NT2/D1 (cell line): ENCODE measurements around the gene COL4A3.
"Not testable (repeated sequence)": the region's sequence is repeated elsewhere in the genome, so short reads cannot be mapped to it uniquely, and the experiment has no call there.

Experiments used
- DNase-seq: peaks from one replicate; pipeline ENCODE4 v3.0.0-alpha.2; 2011; ENCODE audit warnings: low read depth, low spot score
- H3K27me3 ChIP-seq: 2 replicates; pipeline ENCODE4 v1.6.0; 2011; ENCODE audit warnings: mild to moderate bottlenecking; ENCODE audit not compliant: insufficient read length, insufficient read depth
- H3K36me3 ChIP-seq: 2 replicates; pipeline ENCODE4 v1.6.1; 2011; ENCODE audit warnings: mild to moderate bottlenecking, low read length, mixed read lengths; ENCODE audit not compliant: insufficient read depth, insufficient read length
- H3K4me1 ChIP-seq: 2 replicates; pipeline ENCODE4 v1.5.1; 2011; ENCODE audit not compliant: insufficient read depth, insufficient read length
- H3K4me3 ChIP-seq: 2 replicates; pipeline ENCODE4 v1.5.1; 2011; ENCODE audit warnings: low read depth; ENCODE audit not compliant: insufficient read length
- H3K9ac ChIP-seq: 2 replicates; pipeline ENCODE4 v1.6.0; 2011; ENCODE audit warnings: low read depth; ENCODE audit not compliant: insufficient read length
- H3K9me3 ChIP-seq: 2 replicates; pipeline ENCODE4 v1.5.1; 2011; ENCODE audit warnings: mild to moderate bottlenecking, low read length; ENCODE audit not compliant: insufficient read depth
- SUZ12 ChIP-seq: IDR thresholded peaks from 2 replicates; pipeline ENCODE4 v1.6.1; 2011; ENCODE audit not compliant: insufficient read length, insufficient read depth; ENCODE audit errors: extremely low read depth
- YY1 ChIP-seq: IDR thresholded peaks from 2 replicates; pipeline ENCODE4 v1.6.1; 2011; ENCODE audit not compliant: insufficient read length, insufficient read depth
- ZNF274 ChIP-seq: IDR thresholded peaks from 2 replicates; pipeline ENCODE4 v1.6.1; 2011; ENCODE audit warnings: mild to moderate bottlenecking, low read depth, low read length

The COL4A3 gene

GRCh38 chr2:227206406-227206805 lies 42.0 kb downstream of the COL4A3 start:
- TF ChIP-seq SUZ12 = no peak
- TF ChIP-seq YY1 = no peak
- TF ChIP-seq ZNF274 = no peak
- DNase-seq = no peak
- H3K9me3 ChIP-seq = peaks cover 4% of the 10 kb centered on the region; the same call in 1 of the 2 replicates

DNA sequence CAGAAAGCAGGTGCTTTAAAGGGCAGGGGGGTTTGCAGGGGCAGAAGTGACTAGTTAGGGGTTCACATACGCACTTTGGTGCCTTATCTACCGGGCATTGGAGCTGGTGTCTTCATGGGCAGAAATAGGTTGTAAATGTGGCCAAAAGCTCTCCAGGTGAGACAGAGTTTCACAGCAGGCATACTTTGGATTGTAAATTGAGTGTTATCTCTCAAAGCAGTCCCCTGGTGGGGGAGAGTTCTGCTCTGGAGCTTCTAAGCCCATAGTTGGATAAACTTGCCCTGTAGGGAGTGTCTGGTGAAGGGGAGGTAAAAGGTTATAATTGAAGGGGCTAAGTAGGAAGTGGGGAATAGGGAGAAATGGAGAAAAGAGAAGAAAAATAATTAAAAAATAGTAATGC lies 43.1 kb downstream of the COL4A3 start:
- no peak for DNase-seq
- Histone ChIP-seq H3K36me3 (no peaks in the 10 kb centered on the region), H3K9ac (no peak overlapping the region), H3K9me3 (peaks cover 4% of the 10 kb centered on the region; the same call in 1 of the 2 replicates), H3K4me3 (no peak overlapping the region), H3K27me3 (peaks cover 22% of the 10 kb centered on the region), H3K4me1 (no peaks in the 10 kb centered on the region)
- TF ChIP-seq ZNF274 (no peak), SUZ12 (no peak), YY1 (no peak)

More at GRCh38 chr2:227206406-227206805, 42.0 kb downstream of the COL4A3 start:
- H3K27me3 ChIP-seq = peaks cover 22% of the 10 kb centered on the region
- H3K36me3 ChIP-seq = no peaks in the 10 kb centered on the region
- no peak overlapping the region for H3K4me3 ChIP-seq
- H3K4me1 ChIP-seq = no peaks in the 10 kb centered on the region
- H3K9ac ChIP-seq = no peak overlapping the region

DNA sequence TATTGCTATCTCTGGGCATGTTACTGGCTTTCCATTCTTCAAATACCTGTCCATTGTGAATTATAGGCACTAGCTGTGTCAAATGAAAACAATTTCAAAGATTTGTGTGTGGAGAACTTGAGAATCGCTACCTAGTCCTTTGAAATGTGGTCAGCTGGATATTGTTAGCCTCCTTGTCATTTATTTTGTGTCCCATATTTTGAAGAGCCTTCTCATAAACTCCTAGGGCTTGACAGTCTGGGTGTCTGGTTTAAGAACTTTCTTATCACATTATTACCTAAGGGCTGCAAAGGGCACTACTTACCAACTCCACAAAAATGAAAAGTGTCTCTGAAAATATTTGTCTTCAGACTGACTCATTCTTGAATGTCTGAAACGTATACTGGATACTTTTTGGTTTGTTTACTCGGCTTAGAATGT lies 50.2 kb downstream of the COL4A3 start:
- H3K9ac ChIP-seq = no peak overlapping the region
- H3K4me3 ChIP-seq = no peak overlapping the region
- DNase-seq = no peak
- no peaks in the 10 kb centered on the region for H3K4me1 ChIP-seq
- H3K9me3 ChIP-seq = peaks cover 8% of the 10 kb centered on the region; the same call in 1 of the 2 replicates
- peaks cover 5% of the 10 kb centered on the region for H3K27me3 ChIP-seq
- TF ChIP-seq SUZ12 (no peak), ZNF274 (no peak), YY1 (no peak)
- H3K36me3 ChIP-seq = no peaks in the 10 kb centered on the region

DNA sequence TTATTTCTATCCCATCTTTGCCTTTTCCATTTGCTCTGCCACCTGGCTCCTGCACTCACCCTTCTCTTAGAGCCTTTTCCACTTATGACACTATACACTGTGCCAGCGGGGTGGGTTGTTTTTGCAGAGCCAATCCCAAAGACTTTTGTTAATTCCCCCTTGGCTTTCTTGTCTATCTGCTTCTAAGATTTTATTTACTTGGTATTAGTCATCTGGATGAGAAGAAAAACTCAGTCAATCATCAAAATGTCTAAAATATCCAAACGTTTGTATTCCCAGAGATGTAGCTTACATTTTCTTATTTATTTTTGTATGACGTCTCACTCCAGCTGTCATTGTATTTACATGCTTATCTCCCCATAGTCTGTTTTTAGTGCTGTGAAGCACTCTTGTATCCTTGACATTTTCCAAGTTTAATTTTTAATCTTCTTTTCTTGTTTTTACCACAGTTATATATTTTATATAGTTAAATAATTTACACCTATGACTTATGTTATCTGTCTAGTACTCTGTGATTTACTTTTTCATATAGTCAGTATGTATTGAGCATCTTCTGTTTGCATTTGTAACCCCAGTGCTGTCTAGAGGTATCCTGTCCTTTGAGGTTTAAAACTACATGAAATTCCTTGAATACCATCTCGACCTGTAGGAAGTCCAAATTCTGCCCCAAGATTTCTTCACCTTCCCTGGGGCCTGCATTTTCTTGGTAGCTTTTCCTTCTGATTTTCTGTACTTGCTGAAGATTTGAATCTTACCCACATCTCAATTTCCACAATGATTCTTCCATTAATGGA lies 55.1 kb downstream of the COL4A3 start:
- Histone ChIP-seq H3K27me3 (no peaks in the 10 kb centered on the region), H3K4me3 (no peak overlapping the region), H3K9ac (no peak overlapping the region), H3K9me3 (peaks cover 8% of the 10 kb centered on the region; the same call in 1 of the 2 replicates), H3K36me3 (no peaks in the 10 kb centered on the region), H3K4me1 (no peaks in the 10 kb centered on the region)
- TF ChIP-seq SUZ12 (no peak), YY1 (no peak), ZNF274 (no peak)
- no peak for DNase-seq

- Histone ChIP-seq H3K27me3 (no peaks in the 10 kb centered on the region), H3K9me3 (peaks cover 8% of the 10 kb centered on the region; the same call in 1 of the 2 replicates), H3K4me1 (no peaks in the 10 kb centered on the region), H3K36me3 (no peaks in the 10 kb centered on the region), H3K4me3 (no peak overlapping the region), H3K9ac (no peak overlapping the region)
- TF ChIP-seq SUZ12 = no peak
- TF ChIP-seq YY1 = no peak
- no peak for TF ChIP-seq ZNF274
- DNase-seq = no peak
Measured at GRCh38 chr2:227221120-227221519, 56.7 kb downstream of the COL4A3 start.

DNA sequence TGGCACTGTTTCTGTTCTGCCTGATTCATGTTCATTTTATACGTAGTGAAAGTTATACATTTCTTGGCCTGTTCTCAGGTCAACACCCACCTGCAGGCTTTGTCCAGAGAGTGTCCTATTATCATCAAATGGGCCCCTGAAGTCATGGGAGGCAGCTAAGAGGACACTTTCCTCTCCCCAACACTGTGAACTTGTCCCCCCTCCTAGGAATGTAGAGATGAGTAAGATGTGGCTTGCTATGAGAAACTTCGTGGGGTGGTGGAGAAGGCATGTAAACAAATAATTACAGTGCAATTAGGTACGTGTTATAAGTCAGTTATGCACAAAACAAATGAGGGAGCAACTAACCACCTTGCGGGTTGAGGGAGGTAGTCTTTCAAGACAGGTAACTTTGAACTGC lies 57.9 kb downstream of the COL4A3 start:
- no peak for TF ChIP-seq YY1
- TF ChIP-seq SUZ12 = no peak
- TF ChIP-seq ZNF274 = no peak
- peaks cover 4% of the 10 kb centered on the region; the same call in 1 of the 2 replicates for H3K9me3 ChIP-seq
- H3K4me3 ChIP-seq = no peak overlapping the region
- H3K27me3 ChIP-seq = no peaks in the 10 kb centered on the region
- no peaks in the 10 kb centered on the region for H3K36me3 ChIP-seq
- H3K4me1 ChIP-seq = no peaks in the 10 kb centered on the region
- H3K9ac ChIP-seq = no peak overlapping the region
- DNase-seq = no peak

DNA sequence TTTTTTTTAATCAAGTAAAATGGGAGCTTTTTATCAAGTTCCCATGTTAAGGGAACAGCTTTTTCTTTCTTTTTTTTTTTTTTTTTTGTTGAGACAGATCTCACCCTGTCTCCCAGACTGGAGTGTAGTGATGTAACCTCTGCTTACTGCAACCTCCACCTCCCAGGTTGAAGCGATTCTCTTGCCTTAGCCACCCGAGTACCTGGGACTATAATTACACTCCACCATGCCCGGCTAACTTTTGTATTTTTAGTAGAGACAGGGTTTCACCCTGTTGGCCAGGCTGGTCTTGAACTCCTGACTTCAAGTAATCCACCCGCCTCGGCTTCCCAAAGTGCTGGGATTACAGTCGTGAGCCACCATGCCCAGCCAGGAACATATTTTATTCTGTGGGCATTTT lies 61.2 kb downstream of the COL4A3 start:
- not testable (repeated sequence) for DNase-seq, H3K4me1 ChIP-seq, H3K27me3 ChIP-seq, H3K4me3 ChIP-seq, H3K9ac ChIP-seq, H3K36me3 ChIP-seq, H3K9me3 ChIP-seq
